GM12878 (cell line): ENCODE measurements around the gene KRTAP10-11. TPM values are rescaled to one million over a fixed set of nuclear protein-coding genes. Genes with fewer than 3 reads are reported as not detected.

Source experiments
- ATAC-seq: fragments of 200-7000 bp; cut with Tn5 transposase; 3 replicates; pipeline ENCODE4 v1.9.1; 2020; ENCODE audit warnings: mild to moderate bottlenecking, moderate library complexity
- BruUV-seq: library from RNA; stranded (reverse); fragments of 400-500 nt; replicated peaks from 2 replicates; lab custom pipeline; 2021; lab: Mats Ljungman, UMichigan
- CTCF ChIA-PET: fragments of 300-600 bp; sonication (Branson Sonifier 250); formaldehyde crosslinking; extraction: SDS; loops from one replicate; lab custom pipeline; 2021; ENCODE audit warnings: inconsistent platforms; lab: Yijun Ruan, JAX
- POLR2A ChIA-PET: fragments of 350-600 bp; formaldehyde crosslinking; extraction: SDS; loops from one replicate; lab custom pipeline; 2021; ENCODE audit warnings: inconsistent platforms; lab: Charles Lee
- RAD21 ChIA-PET: fragments of 300-600 bp; sonication (Branson Sonifier 250); formaldehyde crosslinking; loops from one replicate; lab custom pipeline; 2023; ENCODE audit warnings: antibody characterized with exemption; ENCODE audit not compliant: unreplicated experiment; lab: Charles Lee
- SMC1A ChIA-PET: fragments of 300-600 bp; sonication (Branson Sonifier 250); formaldehyde crosslinking; loops from one replicate; lab custom pipeline; 2023; ENCODE audit not compliant: unreplicated experiment, uncharacterized antibody; lab: Charles Lee
- DNase-seq: peaks from one replicate; pipeline ENCODE4 v3.0.0-alpha.2; 2011; ENCODE audit warnings: low read depth, low spot score
- FAIRE-seq: peaks from 3 replicates; lab custom pipeline; 2011; peaks lifted over from hg19 to GRCh38; lab: Jason Lieb, UNC
- H2AFZ ChIP-seq: 2 replicates; pipeline ENCODE4 v1.6.0; 2011; ENCODE audit warnings: low read depth, low read length, control low read depth; ENCODE audit not compliant: control insufficient read depth
- H3K27ac ChIP-seq: 2 replicates; pipeline ENCODE4 v1.5.1; 2011; ENCODE audit warnings: control low read depth; ENCODE audit not compliant: control insufficient read depth, insufficient read depth
- H3K27me3 ChIP-seq, 2 experiments: replicated peaks in 1 of 2; 2 replicates each; pipeline versions ENCODE4 v1.6.0 to v1.6.1; 2011; ENCODE audit warnings: low read length in 1 of 2; ENCODE audit not compliant: control insufficient read depth in 2 of 2, insufficient read depth in 2 of 2
- H3K36me3 ChIP-seq, 2 experiments: 2 replicates each; pipeline ENCODE4 v1.5.1; 2011; ENCODE audit warnings: low read length in 1 of 2; ENCODE audit not compliant: control insufficient read depth in 2 of 2, insufficient read depth in 2 of 2
- H3K4me1 ChIP-seq: 2 replicates; pipeline ENCODE4 v1.6.1; 2011; ENCODE audit warnings: mild to moderate bottlenecking, low read length, moderate library complexity, mixed read lengths; ENCODE audit not compliant: control insufficient read depth, insufficient read depth
- H3K4me2 ChIP-seq: 2 replicates; pipeline ENCODE4 v1.6.0; 2011; ENCODE audit warnings: control low read depth; ENCODE audit not compliant: control insufficient read depth, insufficient read depth
- H3K4me3 ChIP-seq: fragments of 200-600 bp; sonication (generic); 2 replicates; pipeline ENCODE4 v1.5.1; 2016
- H3K79me2 ChIP-seq: 2 replicates; pipeline ENCODE4 v1.6.0; 2011; ENCODE audit warnings: low read length; ENCODE audit not compliant: control insufficient read depth, insufficient read depth
- H3K9ac ChIP-seq: 2 replicates; pipeline ENCODE4 v1.8.0; 2011; ENCODE audit warnings: low read length, control low read depth, mixed read lengths; ENCODE audit not compliant: control insufficient read depth, insufficient read depth
- H3K9me3 ChIP-seq: replicated peaks from 3 replicates; pipeline ENCODE4 v1.5.1; 2011; ENCODE audit warnings: mild to moderate bottlenecking, low read length; ENCODE audit not compliant: control insufficient read depth, insufficient read depth
- H4K20me1 ChIP-seq: 2 replicates; pipeline ENCODE4 v1.6.0; 2011; ENCODE audit not compliant: control insufficient read depth, insufficient read depth
- EGR1 ChIP-seq, 2 experiments: IDR thresholded peaks; 1 replicate in 1 of 2; 2 replicates in 1 of 2; pipeline ENCODE4 v1.6.1; 2011 to 2012; ENCODE audit warnings: low read depth in 2 of 2, low read length in 2 of 2, borderline replicate concordance in 1 of 2, mild to moderate bottlenecking in 1 of 2, moderate library complexity in 1 of 2
- ELK1 ChIP-seq: IDR thresholded peaks from 2 replicates; pipeline ENCODE4 v1.6.1; 2012; ENCODE audit warnings: low read depth, low read length, improper control_type of control experiment
- MEF2A ChIP-seq: IDR thresholded peaks from 2 replicates; pipeline ENCODE4 v1.6.1; 2011; ENCODE audit warnings: low read depth, mild to moderate bottlenecking, low read length, moderate library complexity; ENCODE audit not compliant: insufficient read depth
- POU2F2 ChIP-seq: IDR thresholded peaks from 3 replicates; pipeline ENCODE4 v1.6.1; 2011; ENCODE audit warnings: low read depth, mild to moderate bottlenecking, low read length, borderline replicate concordance
- RBBP5 ChIP-seq: fragments of 200-600 bp; sonication (generic); conservative IDR thresholded peaks from 2 replicates; pipeline ENCODE4 v1.6.1; 2016
- SIN3A ChIP-seq: IDR thresholded peaks from 2 replicates; pipeline ENCODE4 v1.6.1; 2012; ENCODE audit warnings: low read depth, low read length, improper control_type of control experiment
- SREBF1 ChIP-seq: IDR thresholded peaks from 2 replicates; pipeline ENCODE4 v1.6.1; 2012; ENCODE audit warnings: mild to moderate bottlenecking, low read length
- SREBF2 ChIP-seq: IDR thresholded peaks from 2 replicates; pipeline ENCODE4 v1.6.1; 2012; ENCODE audit warnings: mild to moderate bottlenecking, low read length
- TCF7 ChIP-seq: IDR thresholded peaks from 2 replicates; pipeline ENCODE4 v1.6.1; 2014; ENCODE audit warnings: antibody characterized with exemption, borderline replicate concordance
- ZNF384 ChIP-seq: IDR thresholded peaks from 2 replicates; pipeline ENCODE4 v1.6.1; 2012; ENCODE audit warnings: low read depth, mild to moderate bottlenecking, low read length, improper control_type of control experiment, borderline replicate concordance
- WGBS: methylation state at CpG from one replicate; pipeline ENCODE4 v1.1.6; 2016; ENCODE audit warnings: low lambda C conversion rate; ENCODE audit not compliant: insufficient replicate concordance, insufficient coverage; ENCODE audit errors: missing lambda C conversion rate; 5-methylcytosine and 5-hydroxymethylcytosine counted together
- in situ Hi-C: fragments of 300-500 bp; cut with MboI; formaldehyde crosslinking; loops from 9 replicates; pipeline ENCODE4 v1.14.3; 2018; ENCODE audit warnings: mixed read lengths
- intact Hi-C: fragments of 100-400 bp; cut with micrococcal nuclease; formaldehyde crosslinking; loops from one replicate; pipeline ENCODE4 v1.14.2; 2022; ENCODE audit not compliant: unreplicated experiment
- polyA plus RNA-seq, 11 experiments: library from polyadenylated mRNA; depleted of rRNA in 4 of 11; unstranded in 6 of 11; stranded (reverse) in 5 of 11; fragments of >200 nt; fragmentation: Nextera tagmentation in 4 of 11; fragmentation: Illumina TruSeq in 1 of 11; extraction: Ambion mirVana in 4 of 11; extraction: Trizol in 1 of 11; gene quantifications; 1 replicate in 1 of 11; 2 replicates in 10 of 11; pipeline versions ENCODE4 v1.2.1 to v1.2.3, GENCODE V29; 2011 to 2016; ENCODE audit warnings: inconsistent platforms in 2 of 11, missing spikeins in 2 of 11, low read depth in 1 of 11
- total RNA-seq, 4 experiments: library from RNA; depleted of rRNA in 3 of 4; stranded (reverse); fragments of >200 nt in 3 of 4; fragmentation: Illumina TruSeq in 1 of 4; extraction: Trizol in 1 of 4; gene quantifications; 2 replicates each; pipeline versions ENCODE4 v1.2.1 to v1.2.3, GENCODE V29; 2013 to 2021
- TF ChIP-seq, protein P1 (sequence below): fragments of 150-350 bp; IDR thresholded peaks from 2 replicates; pipeline ENCODE4 v1.6.1; 2014; ENCODE audit warnings: mild to moderate bottlenecking, low read depth, low read length
- TF ChIP-seq, protein P2 (sequence below): fragments of 450-650 bp; IDR thresholded peaks from 2 replicates; pipeline ENCODE4 v1.6.1; 2017; ENCODE audit warnings: antibody characterized with exemption, mild to moderate bottlenecking, moderate library complexity

KRTAP10-11 gene
- total and polyA plus RNA-seq, 10 of the 15 experiments (the other 5 are each of a cell fraction or from before 2014, with no cell fraction given), result not detected

- TF ChIP-seq ELK1, result no peak
Measured at GRCh38 chr21:44647222-44647552, 973 bp downstream of the KRTAP10-11 start (continued).

GRCh38 chr21:44648557-44649311, 2.5 kb downstream of the KRTAP10-11 start:
- TF ChIP-seq TCF7 (no peak), SREBF1 (no peak), SREBF2 (no peak), EGR1 (IDR thresholded peaks at IDR 0.05; ENCODE audit: borderline replicate concordance in 1 of 2, low read depth in 2 of 2, low read length in 2 of 2) (no peak), POU2F2 (no peak), RBBP5 (no peak), SIN3A (no peak), MEF2A (no peak), ZNF384 (no peak)
- TF ChIP-seq, protein P1, sequence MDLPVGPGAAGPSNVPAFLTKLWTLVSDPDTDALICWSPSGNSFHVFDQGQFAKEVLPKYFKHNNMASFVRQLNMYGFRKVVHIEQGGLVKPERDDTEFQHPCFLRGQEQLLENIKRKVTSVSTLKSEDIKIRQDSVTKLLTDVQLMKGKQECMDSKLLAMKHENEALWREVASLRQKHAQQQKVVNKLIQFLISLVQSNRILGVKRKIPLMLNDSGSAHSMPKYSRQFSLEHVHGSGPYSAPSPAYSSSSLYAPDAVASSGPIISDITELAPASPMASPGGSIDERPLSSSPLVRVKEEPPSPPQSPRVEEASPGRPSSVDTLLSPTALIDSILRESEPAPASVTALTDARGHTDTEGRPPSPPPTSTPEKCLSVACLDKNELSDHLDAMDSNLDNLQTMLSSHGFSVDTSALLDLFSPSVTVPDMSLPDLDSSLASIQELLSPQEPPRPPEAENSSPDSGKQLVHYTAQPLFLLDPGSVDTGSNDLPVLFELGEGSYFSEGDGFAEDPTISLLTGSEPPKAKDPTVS, result no peak
- TF ChIP-seq, protein P2, sequence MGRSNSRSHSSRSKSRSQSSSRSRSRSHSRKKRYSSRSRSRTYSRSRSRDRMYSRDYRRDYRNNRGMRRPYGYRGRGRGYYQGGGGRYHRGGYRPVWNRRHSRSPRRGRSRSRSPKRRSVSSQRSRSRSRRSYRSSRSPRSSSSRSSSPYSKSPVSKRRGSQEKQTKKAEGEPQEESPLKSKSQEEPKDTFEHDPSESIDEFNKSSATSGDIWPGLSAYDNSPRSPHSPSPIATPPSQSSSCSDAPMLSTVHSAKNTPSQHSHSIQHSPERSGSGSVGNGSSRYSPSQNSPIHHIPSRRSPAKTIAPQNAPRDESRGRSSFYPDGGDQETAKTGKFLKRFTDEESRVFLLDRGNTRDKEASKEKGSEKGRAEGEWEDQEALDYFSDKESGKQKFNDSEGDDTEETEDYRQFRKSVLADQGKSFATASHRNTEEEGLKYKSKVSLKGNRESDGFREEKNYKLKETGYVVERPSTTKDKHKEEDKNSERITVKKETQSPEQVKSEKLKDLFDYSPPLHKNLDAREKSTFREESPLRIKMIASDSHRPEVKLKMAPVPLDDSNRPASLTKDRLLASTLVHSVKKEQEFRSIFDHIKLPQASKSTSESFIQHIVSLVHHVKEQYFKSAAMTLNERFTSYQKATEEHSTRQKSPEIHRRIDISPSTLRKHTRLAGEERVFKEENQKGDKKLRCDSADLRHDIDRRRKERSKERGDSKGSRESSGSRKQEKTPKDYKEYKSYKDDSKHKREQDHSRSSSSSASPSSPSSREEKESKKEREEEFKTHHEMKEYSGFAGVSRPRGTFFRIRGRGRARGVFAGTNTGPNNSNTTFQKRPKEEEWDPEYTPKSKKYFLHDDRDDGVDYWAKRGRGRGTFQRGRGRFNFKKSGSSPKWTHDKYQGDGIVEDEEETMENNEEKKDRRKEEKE, result no peak
- no peaks in the 10 kb centered on the region for H4K20me1 ChIP-seq
- H3K9ac ChIP-seq, result no peak overlapping the region
- intact Hi-C loops (no loop called here), in situ Hi-C loops (no loop called here)
- peaks cover under 1% of the 10 kb centered on the region; the same call in 1 of the 3 replicates for H3K9me3 ChIP-seq
- H3K4me1 ChIP-seq, result no peaks in the 10 kb centered on the region
- 41% methylated on average over 33 of the region's 33 CpGs for WGBS
- no peak for DNase-seq
- H3K27me3 ChIP-seq, result no peaks in the 10 kb centered on the region
- H3K4me2 ChIP-seq, result no peak overlapping the region
- no peak for ATAC-seq
- H3K27ac ChIP-seq, result no peak overlapping the region
- no peaks in the 10 kb centered on the region for H3K36me3 ChIP-seq
- no peak overlapping the region for H2AFZ ChIP-seq
- ChIA-PET RAD21 (no interaction called here), SMC1A (no interaction called here), CTCF (no interaction called here), POLR2A (no interaction called here)
- no peak for FAIRE-seq
- no TSS peak for BruUV-seq
- no peak overlapping the region for H3K4me3 ChIP-seq
- no peaks in the 10 kb centered on the region for H3K79me2 ChIP-seq
